ENCODE results near the gene RITA1.

RITA1 gene

DNA sequence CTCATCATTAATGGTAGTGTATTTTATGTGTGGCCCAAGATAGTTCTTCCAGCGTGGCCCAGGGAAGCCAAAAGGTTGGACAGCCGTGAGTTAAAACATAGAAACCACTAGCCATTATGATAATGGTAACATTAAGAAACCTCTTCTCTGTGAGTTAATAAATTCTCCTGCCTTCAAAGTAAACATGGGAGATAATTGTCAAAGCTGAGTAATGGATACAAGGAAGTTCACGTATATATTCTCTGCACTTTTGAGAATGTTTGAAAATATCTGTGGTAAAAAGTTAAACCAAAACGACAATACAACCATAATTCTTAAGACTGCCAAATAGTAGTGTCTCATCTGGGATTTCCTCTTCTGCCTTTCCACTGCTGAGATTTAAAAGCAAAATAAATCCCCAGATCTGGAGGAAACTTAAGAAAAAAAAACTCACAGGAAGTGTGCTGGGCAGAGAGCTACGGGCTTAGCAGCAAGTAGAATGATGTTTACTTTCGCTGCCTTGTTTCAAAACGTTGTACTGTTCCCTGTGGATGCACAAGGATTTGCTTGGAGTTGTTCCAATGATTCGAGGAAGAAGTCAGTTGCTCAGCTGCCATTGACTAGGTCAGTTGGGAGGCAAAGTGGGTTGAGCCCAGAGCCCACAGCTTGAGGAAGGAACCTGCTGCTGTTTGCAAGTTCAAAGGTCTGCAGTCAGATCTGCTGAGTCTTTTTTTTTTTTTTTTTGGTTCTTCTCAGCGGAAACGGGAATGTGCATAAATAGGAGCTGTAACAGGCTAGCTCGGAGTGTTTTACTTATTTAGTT is 37.4 kb downstream of the RITA1 start:
- in situ Hi-C loops (cut with MboI; ENCODE audit: low sequenced_read_pairs): loop anchor here (25.0 kb wide), 1 partner anchor 639 kb away; no protein-coding TSS in a partner anchor

DNA sequence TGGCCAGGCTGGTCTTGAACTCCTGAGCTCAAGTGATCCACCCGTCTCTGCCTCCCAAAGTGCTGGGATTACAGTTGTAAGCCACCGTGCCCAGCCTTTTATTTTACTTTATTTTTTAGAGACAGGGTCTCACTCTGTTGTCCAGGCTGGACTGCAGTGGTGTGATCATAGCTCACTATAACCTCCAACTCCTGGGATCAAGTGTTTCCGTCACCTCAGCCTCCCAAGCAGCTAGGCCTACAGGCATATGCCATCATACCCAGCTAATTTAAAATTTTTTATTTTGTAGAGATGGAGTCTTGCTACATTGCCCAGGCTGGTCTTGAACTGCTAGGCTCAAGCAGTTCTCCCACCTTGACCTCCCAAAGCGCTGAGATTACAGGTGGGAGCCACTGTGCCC is 39.4 kb downstream of the RITA1 start:
- in situ Hi-C loops (cut with MboI; ENCODE audit: low sequenced_read_pairs): loop anchor here (25.0 kb wide), 1 partner anchor 637 kb away; no protein-coding TSS in a partner anchor

- in situ Hi-C loops (cut with MboI; ENCODE audit: low sequenced_read_pairs): no loop called here
These were observed 41.4 kb downstream of the RITA1 start for GRCh38 chr12:113226696-113227568.

DNA sequence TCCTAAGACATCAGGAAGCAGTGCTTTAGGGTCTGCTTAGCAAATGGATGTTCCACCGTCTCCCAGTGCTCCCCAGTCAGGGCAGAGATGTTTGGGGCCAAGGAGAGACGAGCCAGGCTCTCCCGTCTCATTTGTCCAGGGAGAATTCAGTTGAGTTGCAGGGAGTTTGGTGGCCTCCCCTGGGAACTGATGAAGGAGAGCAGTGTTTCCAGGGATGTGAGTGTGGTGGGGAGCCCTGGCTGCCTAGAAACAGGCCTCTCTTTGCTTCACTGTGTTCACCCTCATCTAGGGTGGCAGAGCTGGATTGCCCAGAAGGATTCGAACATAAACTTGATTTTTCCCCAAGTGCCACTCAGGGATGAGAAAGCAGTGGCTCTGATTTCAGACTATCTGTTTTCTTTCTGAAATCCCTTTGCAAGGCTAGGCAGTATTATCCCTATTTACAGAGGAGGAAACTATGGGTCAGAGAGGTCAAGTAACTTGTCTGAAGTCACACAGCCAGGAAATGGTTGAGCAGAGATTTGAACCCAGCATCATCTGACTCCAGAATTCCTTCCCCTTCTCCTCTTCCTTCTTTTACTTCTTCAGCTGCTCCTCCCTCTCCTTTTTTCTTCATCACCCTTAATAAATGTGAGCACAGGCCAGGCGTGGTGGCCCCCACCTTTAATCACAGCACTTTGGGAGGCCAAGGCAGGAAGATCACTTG is 42.3 kb downstream of the RITA1 start:
- in situ Hi-C loops (cut with MboI; ENCODE audit: low sequenced_read_pairs): no loop called here

DNA sequence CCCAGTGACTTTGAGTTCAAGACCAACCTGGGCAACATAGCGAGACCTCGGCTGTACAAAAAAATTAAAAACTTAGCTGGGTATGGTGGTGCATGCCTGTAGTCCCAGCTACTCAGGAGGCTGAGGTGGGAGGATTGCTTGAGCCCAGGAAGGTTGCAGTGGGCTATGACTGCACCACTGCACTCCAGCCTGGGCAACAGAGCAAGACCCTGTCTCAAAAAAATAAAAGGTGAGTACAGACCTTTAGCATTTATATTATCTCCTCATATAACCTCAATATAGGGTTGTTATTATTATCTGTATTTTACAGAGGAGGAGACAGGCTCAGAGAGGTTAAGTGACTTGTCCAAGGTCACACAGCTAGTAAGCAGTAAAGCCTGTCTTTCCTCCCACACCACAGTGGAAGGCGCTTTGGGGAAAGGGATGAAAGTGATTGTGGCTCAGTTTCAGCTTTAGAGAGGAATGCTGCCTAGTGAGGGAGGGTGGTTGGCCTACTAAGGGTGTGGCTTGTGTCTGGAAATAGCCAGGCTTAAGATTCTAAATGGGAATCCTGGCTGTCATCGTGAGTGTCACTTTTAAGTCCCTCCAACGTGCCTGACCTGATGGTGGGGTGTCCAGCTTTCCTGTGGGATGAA is 43.0 kb downstream of the RITA1 start:
- in situ Hi-C loops (cut with MboI; ENCODE audit: low sequenced_read_pairs): no loop called here

DNA sequence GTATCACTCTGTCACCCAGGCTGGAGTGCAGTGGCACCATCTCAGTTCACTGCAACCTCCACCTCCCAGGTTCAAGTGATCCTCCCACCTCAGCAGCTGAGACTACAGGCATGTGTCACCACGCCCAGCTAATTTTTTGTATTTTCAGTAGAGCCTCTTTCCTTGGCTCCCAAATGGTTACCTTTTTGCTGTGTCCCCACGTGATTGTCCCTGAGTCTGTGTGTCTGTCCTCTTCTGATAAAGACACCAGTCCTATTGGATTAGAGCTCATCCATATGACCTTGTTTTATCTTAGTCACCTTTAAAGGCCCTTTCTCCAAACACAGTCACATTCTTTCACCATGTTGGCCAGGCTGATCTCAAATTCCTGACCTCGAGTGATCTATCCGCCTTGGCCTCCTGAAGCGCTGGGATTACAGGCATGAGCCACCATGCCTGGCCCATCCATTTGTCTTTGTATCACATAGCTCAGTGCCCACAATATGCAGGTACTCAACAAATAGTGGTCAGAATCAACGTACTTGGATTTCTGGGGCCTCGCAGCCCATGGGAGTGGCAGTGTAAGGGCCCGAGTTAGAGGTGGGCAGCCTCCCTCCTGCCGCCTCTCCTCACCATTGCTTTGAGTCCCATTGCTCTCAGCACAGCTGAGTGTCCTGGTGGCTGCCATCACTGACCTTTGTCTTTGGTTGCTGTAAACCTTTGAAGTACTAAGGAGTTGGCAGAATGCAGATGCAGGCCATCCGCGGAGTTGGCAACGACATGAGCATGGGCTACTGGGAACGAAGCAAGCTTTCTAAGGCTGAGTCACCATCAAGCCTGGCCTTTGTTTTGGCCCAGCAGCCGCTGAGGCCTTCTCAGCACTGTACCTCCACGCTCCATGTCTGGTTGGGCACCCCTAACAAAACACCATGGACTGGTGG is 45.1 kb downstream of the RITA1 start:
- in situ Hi-C loops (cut with MboI; ENCODE audit: low sequenced_read_pairs): no loop called here

DNA sequence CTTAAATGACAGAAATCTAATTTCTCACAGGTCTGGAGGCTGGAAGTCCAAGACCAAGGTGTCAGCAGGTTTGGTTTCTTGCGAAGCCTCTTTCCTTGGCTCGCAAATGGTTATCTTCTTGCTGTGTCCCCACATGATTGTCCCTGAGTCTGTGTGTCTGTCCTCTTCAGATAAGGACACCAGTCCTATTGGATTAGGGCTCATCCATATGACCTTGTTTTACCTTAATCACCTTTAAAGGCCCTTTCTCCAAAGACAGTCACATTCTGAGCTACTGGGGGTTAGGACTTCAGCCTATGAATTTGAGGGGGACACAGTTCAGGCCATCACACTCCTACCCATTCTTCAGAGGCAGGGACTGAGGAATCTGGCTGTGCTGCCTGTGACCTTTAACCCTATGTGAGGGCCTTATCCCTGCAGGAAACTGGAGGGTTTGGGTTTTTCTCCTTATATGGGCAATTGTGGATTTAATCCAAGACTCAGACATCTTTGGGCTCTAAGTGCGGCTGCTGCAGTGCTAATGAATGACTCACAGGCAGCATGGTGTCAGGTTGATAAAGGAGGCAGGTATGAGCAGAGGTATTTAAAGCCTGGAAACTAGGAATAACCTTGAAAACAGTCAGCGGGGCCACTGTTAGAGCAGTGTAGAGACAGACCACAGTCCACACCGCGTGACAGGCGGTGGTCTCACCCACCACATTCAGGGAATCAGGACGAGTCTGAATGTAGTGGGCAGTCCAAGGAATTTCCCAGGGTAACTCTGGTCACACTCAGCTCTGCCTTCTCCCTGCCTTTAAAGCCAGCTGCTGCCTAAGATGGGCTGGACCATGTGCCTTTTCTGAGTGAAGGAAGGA is 45.9 kb downstream of the RITA1 start:
- in situ Hi-C loops (cut with MboI; ENCODE audit: low sequenced_read_pairs): no loop called here

- in situ Hi-C loops (cut with MboI; ENCODE audit: low sequenced_read_pairs): no loop called here
These were observed 46.7 kb downstream of the RITA1 start for GRCh38 chr12:113232089-113232839.

- in situ Hi-C loops (cut with MboI; ENCODE audit: low sequenced_read_pairs): no loop called here
These were observed 47.5 kb downstream of the RITA1 start for GRCh38 chr12:113232840-113233585.

GRCh38 chr12:113233967-113234366 is 48.4 kb downstream of the RITA1 start:
- in situ Hi-C loops (cut with MboI; ENCODE audit: low sequenced_read_pairs): no loop called here

DNA sequence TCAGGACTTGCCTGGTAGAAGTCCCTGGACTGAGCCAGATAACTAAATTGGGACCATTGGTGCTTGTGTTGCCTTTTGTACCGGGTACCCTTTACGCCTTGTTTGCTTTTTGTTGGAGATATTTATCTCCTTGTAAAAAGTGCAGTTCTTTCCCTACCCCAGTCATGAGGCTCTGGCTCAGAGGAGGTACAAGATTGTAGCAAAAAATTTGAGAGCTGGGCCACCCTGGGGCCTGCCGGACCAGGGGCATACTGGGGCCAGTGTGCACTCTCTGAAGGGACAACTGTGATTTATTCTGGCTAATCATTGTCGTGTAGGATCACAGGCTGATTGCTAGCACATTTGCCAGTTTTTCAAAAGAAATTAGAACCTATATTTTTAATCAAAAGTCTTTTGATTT is 49.0 kb downstream of the RITA1 start:
- in situ Hi-C loops (cut with MboI; ENCODE audit: low sequenced_read_pairs): no loop called here

- in situ Hi-C loops (cut with MboI; ENCODE audit: low sequenced_read_pairs): no loop called here
These were observed 50.5 kb downstream of the RITA1 start for GRCh38 chr12:113235976-113236375.

DNA sequence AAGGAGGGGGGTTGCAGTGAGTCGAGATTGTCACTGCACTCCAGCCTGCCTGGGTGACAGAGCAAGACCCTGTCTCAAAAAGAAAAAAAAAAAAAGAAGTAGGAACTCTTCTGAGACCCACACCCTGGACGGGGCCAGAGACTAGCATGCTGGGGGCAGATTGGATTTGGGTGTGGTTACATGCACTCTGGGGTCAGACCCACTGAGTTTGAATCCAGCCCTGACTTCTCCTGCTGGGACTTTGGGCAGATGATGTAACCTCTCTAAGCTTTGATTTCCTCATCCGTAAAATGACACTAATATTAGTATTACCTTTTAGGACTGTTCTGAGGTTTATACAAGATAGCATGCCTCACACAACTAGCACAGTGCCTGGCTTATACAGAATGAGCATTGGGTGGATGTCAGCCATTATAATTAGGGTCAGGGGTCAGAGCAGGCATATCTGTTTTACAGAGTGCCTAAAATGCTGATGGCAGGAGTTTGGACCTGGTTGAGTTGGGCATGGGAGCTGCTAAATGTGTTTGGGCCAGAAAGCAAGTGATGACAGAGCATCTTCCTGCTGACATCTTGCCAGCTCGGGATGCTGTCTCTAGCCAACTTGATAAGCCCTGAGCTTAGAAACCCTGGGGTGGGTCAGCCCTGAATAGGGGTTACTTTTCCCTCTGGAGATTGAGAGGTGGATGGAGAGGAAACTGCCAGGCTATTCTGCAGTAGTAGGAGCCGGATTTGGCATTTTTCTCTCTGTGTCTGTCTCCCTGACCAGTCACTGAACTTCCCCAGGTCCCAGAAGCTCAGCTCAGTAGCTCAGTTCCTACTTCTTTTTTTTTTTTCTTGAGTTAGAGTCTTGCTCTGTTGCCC is 51.2 kb downstream of the RITA1 start:
- in situ Hi-C loops (cut with MboI; ENCODE audit: low sequenced_read_pairs): no loop called here

DNA sequence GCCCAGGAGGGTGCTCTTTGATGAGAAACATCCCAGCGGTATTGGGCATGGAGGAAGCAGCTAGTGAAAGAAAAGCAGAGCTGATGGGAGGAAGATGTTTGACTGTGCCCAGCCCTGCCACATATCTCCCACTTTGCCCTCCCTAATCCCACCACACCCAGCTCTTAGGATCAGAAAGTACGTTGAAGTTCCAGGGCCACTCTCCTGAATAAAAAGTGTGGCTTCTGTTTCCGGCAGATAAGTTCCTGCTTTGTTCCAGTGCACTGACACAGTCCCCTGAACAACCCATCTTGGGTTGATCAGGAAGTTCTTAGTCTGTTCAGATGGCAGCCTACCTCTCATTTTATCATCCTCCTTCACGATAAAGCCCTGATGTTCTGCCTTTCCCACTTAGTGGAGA is 52.2 kb downstream of the RITA1 start:
- in situ Hi-C loops (cut with MboI; ENCODE audit: low sequenced_read_pairs): no loop called here

DNA sequence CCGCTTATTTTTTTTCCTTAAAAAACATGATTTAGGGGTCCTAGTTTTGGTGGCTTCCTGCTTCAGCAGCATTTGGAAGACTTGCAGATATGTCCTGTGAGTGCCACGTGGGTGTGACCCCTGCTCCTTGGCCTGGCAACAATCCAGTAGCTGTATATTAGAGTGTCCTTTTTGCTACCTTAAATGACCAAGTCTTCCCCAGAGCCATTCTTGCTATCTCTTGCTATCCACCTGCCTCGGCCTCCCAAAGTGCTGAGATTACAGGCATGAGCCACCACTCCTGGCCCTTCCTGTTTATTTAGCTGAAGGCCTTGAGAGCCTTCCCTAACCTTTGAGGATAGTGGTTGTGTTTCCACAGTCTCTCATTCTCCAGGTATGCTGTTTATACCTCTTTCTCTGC is 52.8 kb downstream of the RITA1 start:
- in situ Hi-C loops (cut with MboI; ENCODE audit: low sequenced_read_pairs): no loop called here

DNA sequence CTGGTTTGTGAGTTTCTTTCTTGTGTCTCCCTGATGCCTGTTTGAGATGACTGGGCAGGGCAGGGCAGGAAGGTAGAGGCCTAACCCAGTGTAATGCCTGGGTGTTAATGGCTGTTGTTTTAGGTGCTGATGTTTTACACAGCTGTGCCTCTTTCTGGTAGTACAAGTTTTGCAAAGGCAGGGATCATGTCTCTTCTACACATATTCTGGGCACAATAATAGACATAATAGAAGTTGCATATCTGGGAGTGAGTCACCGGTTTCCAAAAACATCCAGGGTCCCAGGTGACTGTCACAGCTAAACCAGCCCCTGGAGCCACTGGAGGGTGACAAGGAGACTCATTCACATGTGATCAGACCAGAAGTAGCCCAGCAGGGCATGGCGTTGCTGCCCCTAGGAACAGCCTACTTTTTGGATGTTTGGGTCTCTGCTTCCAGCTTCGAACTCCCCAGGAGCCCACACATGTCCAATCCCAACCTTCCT is 53.8 kb downstream of the RITA1 start:
- in situ Hi-C loops (cut with MboI; ENCODE audit: low sequenced_read_pairs): no loop called here
